T-helper 17 cell (primary cell): Measurements from ENCODE around the gene DDIT4. TPM values are rescaled to one million over a fixed set of nuclear protein-coding genes. Genes with fewer than 3 reads are reported as not detected.

Experiments used
- ATAC-seq: fragments of 150-1000 bp; cut with Tn5 transposase; 2 replicates; pipeline ENCODE4 v1.10.0; 2021; ENCODE audit warnings: mild to moderate bottlenecking, moderate library complexity
- DNase-seq, 3 donors: peaks; one replicate each; pipeline versions ENCODE4 v3.0.0 to v3.0.0-alpha.2; 2020 to 2021
- H3K9me3 ChIP-seq: one replicate; pipeline ENCODE4 v1.7.0; 2013; ENCODE audit warnings: low read length, mild to moderate bottlenecking; ENCODE audit not compliant: control insufficient read depth, poor library complexity, severe bottlenecking
- H3K27ac Mint-ChIP-seq: one replicate; pipeline ENCODE4 v1.8.0; 2022; ENCODE audit warnings: mild to moderate bottlenecking, moderate library complexity, mixed read lengths
- H3K27me3 Mint-ChIP-seq: one replicate; pipeline ENCODE4 v1.8.0; 2022; ENCODE audit warnings: mixed read lengths
- H3K36me3 Mint-ChIP-seq: one replicate; pipeline ENCODE4 v1.8.0; 2022; ENCODE audit warnings: low read depth, mixed read lengths
- H3K4me1 Mint-ChIP-seq: one replicate; pipeline ENCODE4 v1.8.0; 2022; ENCODE audit warnings: mild to moderate bottlenecking, mixed read lengths
- H3K4me3 Mint-ChIP-seq: one replicate; pipeline ENCODE4 v1.8.0; 2022; ENCODE audit warnings: mild to moderate bottlenecking, moderate library complexity, mixed read lengths
- total RNA-seq, 4 donors: library from RNA in 2 of 4; stranded (reverse) in 2 of 4; gene quantifications; one replicate each; pipeline ENCODE4 v1.2.3 and lab custom pipeline; 2022 to 2026

The DDIT4 gene
- total RNA-seq, 2 donors from 2014 or later = 186 to 300 TPM

GRCh38 chr10:72315611-72316385, 42.1 kb downstream of the DDIT4 start:
- no peak for DNase-seq

GRCh38 chr10:72316386-72316700, 42.6 kb downstream of the DDIT4 start:
- no peaks in the 10 kb centered on the region for H3K27me3 Mint-ChIP-seq
- H3K4me3 Mint-ChIP-seq = peak overlapping the region; percentile 72
- ATAC-seq = no peak
- H3K9me3 ChIP-seq = no peaks in the 10 kb centered on the region
- H3K36me3 Mint-ChIP-seq = no peaks in the 10 kb centered on the region
- peaks cover 45% of the 10 kb centered on the region for H3K4me1 Mint-ChIP-seq
- peak overlapping the region; percentile 88 for H3K27ac Mint-ChIP-seq
- no peak for DNase-seq

More at GRCh38 chr10:72315611-72316385, 42.1 kb downstream of the DDIT4 start:
- no peak for ATAC-seq
- H3K4me1 Mint-ChIP-seq = peaks cover 43% of the 10 kb centered on the region
- H3K27ac Mint-ChIP-seq = peak overlapping the region; percentile 88
- H3K36me3 Mint-ChIP-seq = no peaks in the 10 kb centered on the region
- no peaks in the 10 kb centered on the region for H3K27me3 Mint-ChIP-seq
- no peaks in the 10 kb centered on the region for H3K9me3 ChIP-seq
- peak overlapping the region; percentile 72 for H3K4me3 Mint-ChIP-seq

GRCh38 chr10:72316748-72317435, 43.2 kb downstream of the DDIT4 start:
- peak in 1 of 3 donors; percentile 39 for DNase-seq
- H3K9me3 ChIP-seq = no peaks in the 10 kb centered on the region
- Mint-ChIP-seq H3K4me3 (peak overlapping the region; percentile 56), H3K36me3 (no peaks in the 10 kb centered on the region), H3K27ac (peak overlapping the region; percentile 98), H3K27me3 (no peaks in the 10 kb centered on the region), H3K4me1 (peaks cover 42% of the 10 kb centered on the region)
- no peak for ATAC-seq

GRCh38 chr10:72318418-72319262, 44.9 kb downstream of the DDIT4 start:
- no peak for DNase-seq
- H3K4me1 Mint-ChIP-seq = peaks cover 53% of the 10 kb centered on the region
- no peaks in the 10 kb centered on the region for H3K36me3 Mint-ChIP-seq
- H3K27ac Mint-ChIP-seq = peak overlapping the region; percentile 98
- no peaks in the 10 kb centered on the region for H3K27me3 Mint-ChIP-seq
- no peaks in the 10 kb centered on the region for H3K9me3 ChIP-seq
- peak overlapping the region; percentile 86 for H3K4me3 Mint-ChIP-seq
- ATAC-seq = no peak

- DNase-seq = peak; percentile 78 to 82 (median 81)
- Mint-ChIP-seq H3K27me3 (no peaks in the 10 kb centered on the region), H3K27ac (peak overlapping the region; percentile 98), H3K36me3 (no peaks in the 10 kb centered on the region), H3K4me1 (peaks cover 56% of the 10 kb centered on the region), H3K4me3 (peak overlapping the region; percentile 87)
- ATAC-seq = peak; percentile 83
- H3K9me3 ChIP-seq = no peaks in the 10 kb centered on the region
Measured at GRCh38 chr10:72319416-72320254, 45.9 kb downstream of the DDIT4 start.

GRCh38 chr10:72320676-72321247, 47.0 kb downstream of the DDIT4 start:
- Mint-ChIP-seq H3K4me1 (peaks cover 51% of the 10 kb centered on the region), H3K36me3 (no peaks in the 10 kb centered on the region), H3K27ac (peak overlapping the region; percentile 98), H3K4me3 (peak overlapping the region; percentile 87), H3K27me3 (no peaks in the 10 kb centered on the region)
- ATAC-seq (peak; percentile 29), DNase-seq (peak in 2 of 3 donors; percentile 38 to 62)
- no peaks in the 10 kb centered on the region for H3K9me3 ChIP-seq

- Mint-ChIP-seq H3K4me1 (peaks cover 44% of the 10 kb centered on the region), H3K27me3 (no peaks in the 10 kb centered on the region), H3K4me3 (no peak overlapping the region), H3K36me3 (no peaks in the 10 kb centered on the region), H3K27ac (peak overlapping the region; percentile 98)
- ATAC-seq = no peak
- no peak for DNase-seq
- H3K9me3 ChIP-seq = no peaks in the 10 kb centered on the region
Measured at GRCh38 chr10:72321248-72322029, 47.7 kb downstream of the DDIT4 start.

- Mint-ChIP-seq H3K36me3 (no peaks in the 10 kb centered on the region), H3K4me1 (peaks cover 45% of the 10 kb centered on the region)
Measured at GRCh38 chr10:72322030-72322279, 48.2 kb downstream of the DDIT4 start.

GRCh38 chr10:72322280-72323058, 48.7 kb downstream of the DDIT4 start:
- Mint-ChIP-seq H3K4me3 (peak overlapping the region; percentile 31), H3K4me1 (peaks cover 41% of the 10 kb centered on the region), H3K36me3 (no peaks in the 10 kb centered on the region), H3K27ac (peak overlapping the region; percentile 84), H3K27me3 (no peaks in the 10 kb centered on the region)
- ATAC-seq = no peak
- H3K9me3 ChIP-seq = no peaks in the 10 kb centered on the region
- peak in 2 of 3 donors; percentile 26 to 60 for DNase-seq

More at GRCh38 chr10:72322030-72322279, 48.2 kb downstream of the DDIT4 start:
- ATAC-seq (no peak), DNase-seq (no peak)
- Mint-ChIP-seq H3K27ac (peak overlapping the region; percentile 84), H3K4me3 (peak overlapping the region; percentile 31), H3K27me3 (no peaks in the 10 kb centered on the region)
- H3K9me3 ChIP-seq = no peaks in the 10 kb centered on the region

GRCh38 chr10:72323108-72323749, 49.5 kb downstream of the DDIT4 start:
- DNase-seq (no peak), ATAC-seq (no peak)
- H3K27me3 Mint-ChIP-seq = no peaks in the 10 kb centered on the region
- H3K36me3 Mint-ChIP-seq = no peaks in the 10 kb centered on the region
- peak overlapping the region; percentile 49 for H3K4me3 Mint-ChIP-seq
- H3K27ac Mint-ChIP-seq = peak overlapping the region; percentile 84
- H3K9me3 ChIP-seq = no peaks in the 10 kb centered on the region
- peaks cover 42% of the 10 kb centered on the region for H3K4me1 Mint-ChIP-seq

GRCh38 chr10:72323771-72324191, 50.1 kb downstream of the DDIT4 start:
- H3K4me3 Mint-ChIP-seq = no peak overlapping the region
- no peaks in the 10 kb centered on the region for H3K9me3 ChIP-seq
- peak overlapping the region; percentile 84 for H3K27ac Mint-ChIP-seq
- DNase-seq (no peak), ATAC-seq (no peak)
- H3K4me1 Mint-ChIP-seq = peaks cover 42% of the 10 kb centered on the region
- H3K27me3 Mint-ChIP-seq = no peaks in the 10 kb centered on the region
- H3K36me3 Mint-ChIP-seq = no peaks in the 10 kb centered on the region
